SK-N-SH treated with all-trans-retinoic acid at 6 μM for 48 hours (cell line): ENCODE measurements around the gene CHRM4.

Experiments used
- ATAC-seq: fragments of 200-7000 bp; cut with Tn5 transposase; 3 replicates; pipeline ENCODE4 v1.9.1; 2020; ENCODE audit warnings: mild to moderate bottlenecking, moderate library complexity
- BACH2 ChIP-seq: fragments of 250-450 bp; sonication (Bioruptor Pico); IDR thresholded peaks from 2 replicates; pipeline ENCODE4 v1.9.0; 2021; ENCODE audit warnings: mild to moderate bottlenecking, borderline replicate concordance
- CREB5 ChIP-seq: fragments of 250-450 bp; sonication (Bioruptor Pico); IDR thresholded peaks from 2 replicates; pipeline ENCODE4 v1.5.1; 2020; ENCODE audit warnings: low read depth, mild to moderate bottlenecking, moderate library complexity
- CSDC2 ChIP-seq: fragments of 250-450 bp; sonication (Bioruptor Pico); IDR thresholded peaks from 2 replicates; pipeline ENCODE4 v1.5.0; 2020; ENCODE audit warnings: mild to moderate bottlenecking, moderate library complexity
- ESRRG ChIP-seq: fragments of 250-450 bp; sonication (Bioruptor Pico); IDR thresholded peaks from 2 replicates; pipeline ENCODE4 v1.6.1; 2021; ENCODE audit warnings: mild to moderate bottlenecking
- GLIS3 ChIP-seq: fragments of 250-450 bp; sonication (Bioruptor Pico); IDR thresholded peaks from 2 replicates; pipeline ENCODE4 v1.5.0; 2020; ENCODE audit warnings: mild to moderate bottlenecking, moderate library complexity
- ISL1 ChIP-seq: fragments of 250-450 bp; sonication (Bioruptor Pico); IDR thresholded peaks from 2 replicates; pipeline ENCODE4 v2.1.2; 2022; ENCODE audit warnings: mild to moderate bottlenecking, moderate library complexity
- OSR1 ChIP-seq: fragments of 250-450 bp; sonication (Bioruptor Pico); IDR thresholded peaks from 2 replicates; pipeline ENCODE4 v1.8.0; 2022; ENCODE audit warnings: moderate library complexity, mild to moderate bottlenecking, inconsistent platforms
- POU6F1 ChIP-seq: fragments of 250-450 bp; sonication (Bioruptor Pico); IDR thresholded peaks from 2 replicates; pipeline ENCODE4 v1.8.0; 2021; ENCODE audit warnings: low read depth, mild to moderate bottlenecking, moderate library complexity, borderline replicate concordance
- SNAI2 ChIP-seq: fragments of 250-450 bp; sonication (Bioruptor Pico); IDR thresholded peaks from 2 replicates; pipeline ENCODE4 v1.5.0; 2020; ENCODE audit warnings: mild to moderate bottlenecking, moderate library complexity
- TSHZ2 ChIP-seq: fragments of 250-450 bp; sonication (Bioruptor Pico); IDR thresholded peaks from 2 replicates; pipeline ENCODE4 v1.5.0; 2020; ENCODE audit warnings: mild to moderate bottlenecking, moderate library complexity
- ZNF70 ChIP-seq: fragments of 450-650 bp; formaldehyde crosslinking; IDR thresholded peaks from 2 replicates; pipeline ENCODE4 v1.5.0; 2020; ENCODE audit warnings: mild to moderate bottlenecking, moderate library complexity
- ZNF8 ChIP-seq: fragments of 450-650 bp; formaldehyde crosslinking; IDR thresholded peaks from 2 replicates; pipeline ENCODE4 v1.5.0; 2020; ENCODE audit warnings: mild to moderate bottlenecking, moderate library complexity

CHRM4 gene

GRCh38 chr11:46410021-46410420 lies 18.4 kb upstream of the CHRM4 start:
- ATAC-seq, result peak; percentile 62
- no peak for TF ChIP-seq TSHZ2 (CRISPR knock-in tag)
- no peak for TF ChIP-seq SNAI2

GRCh38 chr11:46408407-46408986 lies 16.9 kb upstream of the CHRM4 start:
- TF ChIP-seq ISL1 (CRISPR knock-in tag), result no peak
- TF ChIP-seq ZNF8 (CRISPR knock-in tag), result no peak
- no peak for ATAC-seq

- TF ChIP-seq ESRRG (CRISPR knock-in tag) (no peak), BACH2 (CRISPR knock-in tag) (no peak), TSHZ2 (CRISPR knock-in tag) (no peak), ZNF70 (CRISPR knock-in tag) (no peak)
- no peak for ATAC-seq
Measured at GRCh38 chr11:46407635-46408034, 16.1 kb upstream of the CHRM4 start.

GRCh38 chr11:46404476-46405017 lies 13.0 kb upstream of the CHRM4 start:
- ATAC-seq, result peak; percentile 24
- TF ChIP-seq BACH2 (CRISPR knock-in tag), result no peak
- TF ChIP-seq OSR1 (CRISPR knock-in tag), result no peak
- no peak for TF ChIP-seq ZNF70 (CRISPR knock-in tag)
- TF ChIP-seq CSDC2 (CRISPR knock-in tag), result no peak
- TF ChIP-seq CREB5 (CRISPR knock-in tag), result no peak
- TF ChIP-seq ZNF8 (CRISPR knock-in tag), result no peak

- TF ChIP-seq OSR1 (CRISPR knock-in tag), result no peak
- TF ChIP-seq GLIS3 (CRISPR knock-in tag), result no peak
- no peak for TF ChIP-seq TSHZ2 (CRISPR knock-in tag)
- TF ChIP-seq POU6F1 (CRISPR knock-in tag), result no peak
- ATAC-seq, result no peak; the same call in 2 of the 3 replicates
Measured at GRCh38 chr11:46402957-46403902, 11.7 kb upstream of the CHRM4 start.
